Endothelial cell (in vitro differentiated cells): Measurements from ENCODE around the gene ZNF532. TPM values are rescaled to one million over a fixed set of nuclear protein-coding genes. Genes with fewer than 3 reads are reported as not detected.

ENCODE experiments used
- DNase-seq: peaks from one replicate; pipeline ENCODE4 v3.0.0; 2021; ENCODE audit warnings: low spot score
- H3K27ac Mint-ChIP-seq: one replicate; pipeline ENCODE4 v1.8.0; 2021; ENCODE audit warnings: mixed read lengths, inconsistent platforms; ENCODE audit not compliant: unreplicated experiment
- H3K27me3 Mint-ChIP-seq: one replicate; pipeline ENCODE4 v1.8.0; 2021; ENCODE audit warnings: mild to moderate bottlenecking, moderate library complexity, mixed read lengths, inconsistent platforms; ENCODE audit not compliant: unreplicated experiment
- H3K36me3 Mint-ChIP-seq: one replicate; pipeline ENCODE4 v1.8.0; 2021; ENCODE audit warnings: mild to moderate bottlenecking, low read depth, mixed read lengths, inconsistent platforms; ENCODE audit not compliant: unreplicated experiment
- H3K4me1 Mint-ChIP-seq: one replicate; pipeline ENCODE4 v1.8.0; 2021; ENCODE audit warnings: mild to moderate bottlenecking, mixed read lengths, inconsistent platforms; ENCODE audit not compliant: unreplicated experiment
- H3K4me3 Mint-ChIP-seq: one replicate; pipeline ENCODE4 v1.8.0; 2021; ENCODE audit warnings: mild to moderate bottlenecking, mixed read lengths, inconsistent platforms; ENCODE audit not compliant: unreplicated experiment
- H3K9me3 Mint-ChIP-seq: one replicate; pipeline ENCODE4 v1.8.0; 2021; ENCODE audit warnings: mixed read lengths, inconsistent platforms; ENCODE audit not compliant: unreplicated experiment
- CTCF ChIP-seq: fragments of 200-600 bp; sonication (generic); IDR thresholded peaks from one replicate; pipeline ENCODE4 v1.5.0; 2021; ENCODE audit warnings: antibody characterized with exemption; ENCODE audit not compliant: unreplicated experiment
- total RNA-seq: library from RNA; stranded (reverse); fragmentation: NEBNext Ultra II Directional; extraction: Animal tissue kit (Norgen Biotek cat#: 25700); gene quantifications from one replicate; pipeline ENCODE4 v1.2.1, GENCODE V29; 2021; ENCODE audit not compliant: unreplicated experiment

The ZNF532 gene
- total RNA-seq, 1 donor from 2014 or later = 178 TPM

DNA sequence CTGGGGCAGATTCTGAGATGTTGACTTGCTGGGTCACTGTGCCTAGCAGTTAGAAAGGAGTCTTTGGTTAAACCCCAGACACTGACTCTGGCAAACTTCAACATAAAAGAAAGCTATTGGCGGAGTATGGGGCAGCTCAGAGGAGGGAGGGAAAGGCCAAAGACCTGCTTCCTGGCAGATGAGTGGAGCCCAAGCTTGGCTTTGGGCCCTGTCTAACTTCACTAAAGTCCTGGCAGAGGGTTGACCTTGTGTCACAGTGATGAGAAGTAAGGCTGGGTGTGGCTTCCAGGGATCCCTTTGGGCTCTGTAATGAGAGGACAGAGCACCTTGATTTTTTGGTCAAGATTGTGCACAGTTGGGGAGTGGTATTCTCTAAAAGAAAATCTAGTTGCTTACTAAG lies 145.2 kb downstream of the ZNF532 start:
- H3K27me3 Mint-ChIP-seq = peaks cover 3% of the 10 kb centered on the region
- no peak overlapping the region for H3K27ac Mint-ChIP-seq
- TF ChIP-seq CTCF = no peak
- no peaks in the 10 kb centered on the region for H3K36me3 Mint-ChIP-seq
- H3K4me3 Mint-ChIP-seq = no peak overlapping the region
- DNase-seq = no peak
- H3K9me3 Mint-ChIP-seq = no peaks in the 10 kb centered on the region
- H3K4me1 Mint-ChIP-seq = peaks cover 21% of the 10 kb centered on the region

DNA sequence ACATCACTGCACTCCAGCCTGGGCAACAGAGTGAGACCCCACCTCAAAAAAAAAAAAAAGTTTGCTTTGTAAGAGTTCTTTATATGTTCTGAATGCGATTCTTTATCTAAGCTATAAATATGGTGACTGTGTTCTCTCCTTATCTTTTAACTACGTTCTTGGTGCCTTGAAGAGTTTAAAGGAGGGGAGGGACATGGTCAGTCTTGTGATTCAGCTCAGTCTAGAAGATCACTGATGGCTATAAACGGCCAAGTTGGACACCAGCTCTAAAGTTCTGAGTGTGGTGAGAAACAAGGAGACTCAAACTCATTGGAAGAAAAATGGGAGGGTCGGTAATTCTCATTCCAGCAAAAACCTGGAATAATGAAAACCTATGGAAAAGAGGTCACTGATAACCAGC lies 146.6 kb downstream of the ZNF532 start:
- no peak overlapping the region for H3K4me3 Mint-ChIP-seq
- no peak for DNase-seq
- TF ChIP-seq CTCF = no peak
- H3K27ac Mint-ChIP-seq = no peak overlapping the region
- no peaks in the 10 kb centered on the region for H3K9me3 Mint-ChIP-seq
- no peaks in the 10 kb centered on the region for H3K36me3 Mint-ChIP-seq
- peaks cover 9% of the 10 kb centered on the region for H3K4me1 Mint-ChIP-seq
- H3K27me3 Mint-ChIP-seq = peaks cover 3% of the 10 kb centered on the region

- no peaks in the 10 kb centered on the region for H3K9me3 Mint-ChIP-seq
- no peak for TF ChIP-seq CTCF
- peaks cover 8% of the 10 kb centered on the region for H3K4me1 Mint-ChIP-seq
- H3K36me3 Mint-ChIP-seq = no peaks in the 10 kb centered on the region
- H3K27me3 Mint-ChIP-seq = peaks cover 3% of the 10 kb centered on the region
- no peak overlapping the region for H3K27ac Mint-ChIP-seq
- H3K4me3 Mint-ChIP-seq = no peak overlapping the region
- DNase-seq = no peak
Observed at GRCh38 chr18:59011786-59012185, 147.1 kb downstream of the ZNF532 start.

GRCh38 chr18:59012815-59013705 lies 148.4 kb downstream of the ZNF532 start:
- no peaks in the 10 kb centered on the region for H3K36me3 Mint-ChIP-seq
- H3K27me3 Mint-ChIP-seq = peaks cover 3% of the 10 kb centered on the region
- no peak for DNase-seq
- H3K9me3 Mint-ChIP-seq = no peaks in the 10 kb centered on the region
- no peak overlapping the region for H3K4me3 Mint-ChIP-seq
- peaks cover 4% of the 10 kb centered on the region for H3K4me1 Mint-ChIP-seq
- TF ChIP-seq CTCF = no peak
- no peak overlapping the region for H3K27ac Mint-ChIP-seq

DNA sequence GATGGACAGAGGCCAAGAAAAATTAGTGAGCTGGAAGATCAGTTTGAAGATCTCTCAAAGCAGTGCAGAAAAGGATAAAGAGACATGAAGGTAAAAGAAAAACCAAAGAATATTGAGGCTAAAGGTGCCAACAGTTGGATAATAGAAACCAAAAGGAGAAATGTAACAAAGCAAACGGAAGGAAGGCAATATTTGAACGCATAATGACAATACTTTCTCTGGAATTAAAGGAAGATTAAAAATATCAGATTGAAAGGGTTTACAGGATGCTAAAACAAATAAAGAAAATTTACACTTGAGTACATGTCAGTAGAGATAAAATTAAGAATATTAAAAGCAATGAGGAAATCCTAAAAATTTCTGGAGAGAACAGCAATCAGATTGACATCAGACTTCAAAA lies 149.1 kb downstream of the ZNF532 start:
- Mint-ChIP-seq H3K36me3 (peaks cover 4% of the 10 kb centered on the region), H3K4me3 (no peak overlapping the region), H3K27ac (no peak overlapping the region), H3K9me3 (no peaks in the 10 kb centered on the region), H3K27me3 (peaks cover 3% of the 10 kb centered on the region), H3K4me1 (no peaks in the 10 kb centered on the region)
- DNase-seq = no peak
- no peak for TF ChIP-seq CTCF
